ENCODE measurements around the gene TM9SF3.
"Not testable (repeated sequence)": the region's sequence is repeated elsewhere in the genome, so short reads cannot be mapped to it uniquely, and the experiment has no call there.

TM9SF3 gene

DNA sequence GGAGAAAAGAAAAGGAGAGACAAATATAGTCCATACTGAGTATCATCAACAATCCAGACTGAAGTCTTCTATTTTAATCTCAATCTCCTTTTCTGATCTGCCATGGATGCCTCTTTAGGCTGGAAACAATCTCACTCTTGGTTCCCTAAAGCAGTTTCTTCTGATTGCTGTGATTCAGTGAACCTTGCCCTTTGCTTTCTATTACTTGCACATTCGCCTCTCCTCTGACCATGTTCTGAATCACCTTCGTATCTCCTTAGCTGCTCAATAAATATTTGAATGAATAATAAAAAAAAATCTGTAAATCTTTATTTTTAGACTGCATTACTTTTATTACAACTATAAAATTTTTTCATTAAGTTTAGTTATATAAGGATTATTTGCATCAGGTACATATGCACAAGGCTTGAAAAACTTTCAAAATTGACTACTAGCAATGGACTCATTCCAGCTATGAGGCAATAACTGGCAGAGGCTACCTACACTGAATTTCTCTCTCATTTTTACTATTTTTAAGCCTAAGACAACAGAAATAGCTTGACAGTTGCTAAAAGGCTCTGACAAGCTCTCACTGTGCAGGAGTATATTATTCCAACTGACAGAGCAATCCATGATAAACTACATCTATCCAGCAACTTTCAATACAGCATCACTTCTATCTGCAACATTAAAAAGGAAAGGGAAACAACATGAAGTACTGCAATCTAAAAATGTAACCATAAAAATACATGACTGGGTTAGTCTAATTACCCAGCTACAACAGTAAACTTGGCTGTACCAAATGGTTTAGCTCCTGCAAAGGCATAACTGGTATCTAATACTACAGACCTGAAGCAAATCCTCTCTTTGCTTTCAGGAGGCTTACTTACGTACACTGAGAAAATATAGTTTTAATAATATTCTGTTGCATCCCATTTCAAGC, 25.6 kb downstream of the TM9SF3 start:
- no peak for DNase-seq

DNA sequence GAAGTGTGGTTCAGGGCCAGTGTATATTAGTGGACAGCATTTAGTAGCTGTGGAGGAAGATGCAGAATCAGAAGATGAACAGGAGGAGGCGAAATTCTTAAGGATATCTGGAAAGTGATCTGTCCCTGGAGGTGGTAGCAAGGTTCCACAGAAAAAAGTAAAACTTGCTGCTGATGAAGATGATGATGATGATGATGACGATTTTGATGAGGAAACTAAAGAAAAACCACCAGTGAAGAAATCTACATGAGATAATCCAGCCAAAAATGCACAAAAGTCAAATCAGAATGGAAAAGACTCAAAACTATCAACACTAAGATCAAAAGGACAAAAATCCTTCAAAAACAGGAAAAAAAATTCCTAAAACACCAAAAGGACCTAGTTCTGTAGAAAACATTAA, 26.3 kb downstream of the TM9SF3 start:
- DNase-seq: no peak

DNA sequence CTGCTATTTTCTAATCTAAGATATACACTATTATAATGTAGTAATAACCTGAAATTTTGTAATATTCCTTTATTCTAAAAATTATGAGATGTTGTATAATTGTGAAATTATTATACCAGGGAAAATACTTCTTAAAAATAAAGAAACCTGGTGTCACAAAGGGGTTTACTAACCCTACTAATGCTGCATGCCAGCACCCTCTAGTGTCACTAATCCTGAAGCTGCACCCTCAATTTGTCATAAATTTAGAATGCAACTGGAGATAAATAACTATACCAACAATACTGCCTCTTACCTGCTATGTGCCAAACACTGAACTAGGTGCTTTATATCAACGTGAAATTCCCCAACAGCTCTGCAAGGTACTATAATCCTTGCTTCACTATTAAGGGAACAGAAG, 30.8 kb downstream of the TM9SF3 start:
- no peak for DNase-seq

- no peak for DNase-seq
Observed at GRCh38 chr10:96555330-96555729, 31.5 kb downstream of the TM9SF3 start.

DNA sequence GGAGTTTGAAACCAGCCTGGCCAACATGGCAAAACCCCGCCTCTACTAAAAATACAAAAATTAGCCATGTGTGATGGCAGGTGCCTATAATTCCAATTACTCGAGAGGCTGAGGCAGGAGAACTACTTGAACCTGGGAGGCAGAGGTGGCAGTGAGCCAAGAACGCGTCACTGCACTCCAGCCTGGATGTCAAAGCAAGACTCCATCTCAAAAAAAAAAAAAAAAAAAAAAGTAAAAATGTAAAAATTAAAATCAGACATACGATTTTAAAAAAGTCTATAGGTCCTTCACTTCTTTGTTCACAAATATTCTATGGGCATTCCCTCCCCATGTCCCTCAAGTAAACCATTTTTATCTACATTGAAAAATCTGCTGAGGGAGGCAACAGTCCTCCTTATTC, 38.2 kb downstream of the TM9SF3 start:
- DNase-seq: no peak

- DNase-seq: not testable (repeated sequence)
Observed at GRCh38 chr10:96545558-96545957, 41.3 kb downstream of the TM9SF3 start.

GRCh38 chr10:96541921-96542320, 44.9 kb downstream of the TM9SF3 start:
- DNase-seq: no peak

- DNase-seq: no peak
Observed at GRCh38 chr10:96540240-96540639, 46.6 kb downstream of the TM9SF3 start.

DNA sequence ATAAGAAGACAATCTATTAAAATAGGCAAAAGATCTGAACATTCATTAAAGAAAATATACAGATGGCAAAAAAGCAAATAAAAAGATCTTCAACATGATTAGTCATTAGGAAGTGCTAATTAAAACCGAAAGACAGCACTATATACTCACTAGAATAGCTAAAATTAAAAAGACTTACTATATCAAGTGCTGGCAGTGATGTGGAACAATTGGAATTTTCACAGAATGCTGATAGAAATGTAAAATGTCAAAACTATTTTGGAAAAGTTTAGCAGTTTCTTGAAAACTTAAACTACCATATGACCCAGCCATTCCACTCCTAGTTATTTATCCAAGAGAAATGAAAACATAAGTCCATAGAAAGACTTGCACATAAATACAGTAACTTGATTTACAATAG, 48.1 kb downstream of the TM9SF3 start:
- DNase-seq: no peak

- DNase-seq: no peak
Observed at GRCh38 chr10:96536129-96536528, 50.7 kb downstream of the TM9SF3 start.

DNA sequence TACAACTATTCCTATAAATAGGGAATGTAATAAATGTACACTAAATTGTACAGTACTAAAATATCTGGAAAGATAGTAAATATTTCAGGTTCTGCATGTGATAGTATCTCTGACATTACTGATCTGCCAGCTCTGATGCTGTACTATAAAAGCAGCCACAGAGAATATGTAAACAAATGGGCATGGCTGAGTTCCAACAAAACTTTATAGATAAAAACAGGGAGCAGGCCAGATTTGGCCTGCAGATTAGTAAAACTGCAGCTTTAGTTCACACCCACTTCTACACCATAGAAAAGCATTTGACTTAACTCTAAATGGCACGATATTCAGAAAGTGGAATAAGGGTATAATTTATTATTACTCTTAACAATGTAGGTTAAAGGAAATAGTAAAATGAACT, 54.3 kb downstream of the TM9SF3 start:
- DNase-seq: no peak

DNA sequence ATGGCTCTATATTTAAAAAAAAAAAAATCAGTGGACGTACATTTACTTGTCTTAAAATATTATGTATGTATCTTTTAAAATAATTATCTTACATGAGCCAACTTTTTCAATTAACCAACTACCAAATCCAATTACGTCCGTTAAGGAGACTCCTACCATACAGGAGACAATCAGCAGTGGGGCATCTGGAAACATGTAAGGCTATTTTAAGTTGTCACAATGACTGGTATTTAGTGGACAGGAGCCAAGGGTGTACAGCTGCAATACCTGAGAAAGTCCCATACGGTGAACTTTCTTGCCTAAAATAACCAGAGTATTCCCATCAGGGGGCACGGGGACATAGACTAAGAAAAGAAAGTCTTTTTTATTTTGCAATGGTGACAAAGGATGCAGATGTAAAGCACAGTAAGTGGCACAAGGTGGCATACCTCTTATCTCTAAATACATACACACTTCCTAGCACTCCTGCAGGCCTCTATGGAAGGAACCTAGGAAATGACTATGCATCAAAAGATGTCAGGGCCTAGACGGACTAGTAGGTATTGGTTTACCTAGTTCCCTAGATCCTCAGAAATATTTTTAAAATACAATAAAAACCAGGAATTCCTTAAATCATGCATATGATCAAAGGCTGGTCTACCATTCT, 57.1 kb downstream of the TM9SF3 start:
- no peak for DNase-seq

DNA sequence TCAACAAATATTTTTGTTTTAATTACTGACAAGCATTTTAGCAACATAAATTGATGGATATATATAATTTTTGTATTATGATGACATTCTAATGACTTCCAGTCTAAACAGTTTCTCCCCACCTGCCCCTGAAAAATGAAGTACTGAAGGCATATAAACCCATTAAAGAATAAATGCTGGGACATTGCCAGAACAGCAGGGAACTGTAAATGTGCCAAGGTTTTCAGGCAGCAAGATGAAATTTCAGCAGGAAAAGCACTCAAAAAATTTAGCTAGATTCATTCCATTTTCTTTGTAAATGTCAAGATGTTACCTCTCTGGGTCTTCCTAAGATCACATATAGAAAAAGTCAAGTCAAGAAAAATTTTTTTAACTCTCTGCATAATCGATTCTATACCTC, 62.1 kb downstream of the TM9SF3 start:
- no peak for DNase-seq

DNA sequence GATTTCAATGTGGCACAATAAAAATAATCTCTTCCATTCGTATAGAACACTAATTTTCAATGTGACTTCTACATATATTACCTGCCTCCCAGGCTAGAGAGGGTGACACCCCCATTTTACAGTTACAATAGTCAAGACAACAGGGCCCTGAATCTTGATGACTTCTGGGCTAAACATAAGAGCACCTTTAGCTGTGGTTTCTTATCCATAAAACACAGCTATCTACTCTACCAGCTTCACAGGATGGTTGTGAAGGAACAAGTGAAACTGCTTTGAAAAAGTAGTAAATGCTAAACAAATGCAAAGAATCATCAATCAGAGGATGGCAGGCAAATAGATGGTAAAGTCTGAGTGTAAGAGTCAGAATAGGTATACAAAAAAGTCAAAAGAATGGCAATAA, 69.5 kb downstream of the TM9SF3 start:
- DNase-seq: no peak

DNA sequence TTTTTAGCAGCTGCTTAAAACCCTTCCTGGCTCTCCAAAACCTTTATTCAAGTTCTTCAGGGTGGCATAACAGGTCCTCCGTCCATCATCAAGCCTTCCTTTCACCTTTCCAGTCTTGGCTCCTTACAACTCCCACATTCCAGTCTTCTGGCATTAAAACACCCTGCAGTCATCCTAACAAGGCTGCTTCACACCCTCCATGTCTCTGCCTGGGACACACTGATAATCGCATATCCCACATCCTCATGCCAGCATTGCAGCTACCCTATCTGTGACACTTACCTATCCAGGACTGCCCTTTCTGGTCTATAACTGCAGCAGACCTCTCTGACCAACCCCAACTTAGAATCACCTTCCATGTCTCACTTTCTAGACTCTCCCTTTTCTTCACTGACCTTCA, 70.5 kb downstream of the TM9SF3 start:
- no peak for DNase-seq

DNA sequence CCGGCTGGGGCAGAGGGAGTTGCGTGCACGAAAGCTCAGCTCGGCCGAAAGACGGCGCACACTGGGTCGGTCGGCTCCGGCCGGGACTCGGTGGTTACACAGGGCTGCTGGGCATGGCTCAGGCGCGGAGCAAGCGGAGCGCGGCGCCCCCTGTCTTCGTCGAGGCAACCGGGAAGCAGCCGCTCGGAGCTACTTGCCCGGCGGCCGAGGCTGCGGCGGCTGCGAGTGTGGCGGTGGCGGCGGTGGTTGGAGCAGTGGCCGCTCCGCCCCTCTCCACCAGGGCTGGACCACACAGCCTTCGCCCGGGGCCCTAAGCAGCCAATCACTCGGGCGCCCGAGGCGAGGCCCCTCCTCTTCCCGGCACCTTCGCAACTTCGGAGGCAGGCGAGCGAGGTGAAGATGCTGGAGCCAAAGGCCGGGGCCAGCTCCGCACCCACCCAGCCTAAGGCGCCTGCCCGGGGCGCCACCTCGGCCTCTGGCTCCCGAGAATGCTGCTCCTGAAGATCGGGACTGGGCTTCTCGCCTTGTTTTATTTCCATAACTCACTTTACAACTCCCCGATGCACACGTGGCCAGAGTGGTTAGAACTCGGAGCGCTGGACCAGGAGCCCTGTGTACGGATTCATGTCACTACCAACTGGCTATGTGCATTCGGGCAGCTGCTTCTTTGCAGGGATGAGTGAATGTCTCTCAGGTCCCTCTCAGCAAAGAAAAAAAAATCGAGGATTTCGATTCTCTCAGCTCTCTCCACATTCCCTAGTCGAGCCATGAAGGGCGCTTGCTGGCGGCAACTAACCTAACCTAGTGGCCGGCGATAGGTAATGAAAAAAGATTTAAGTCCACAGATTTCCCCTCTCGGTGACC, 72.9 kb downstream of the TM9SF3 start, which contains the start of gene TLL2:
TSS of gene TLL2 (minus strand) at position 229 of the 864 bp plus-strand sequence. CDS start 241 bp downstream, outside the sequence.
- peak; percentile 66 for DNase-seq

DNA sequence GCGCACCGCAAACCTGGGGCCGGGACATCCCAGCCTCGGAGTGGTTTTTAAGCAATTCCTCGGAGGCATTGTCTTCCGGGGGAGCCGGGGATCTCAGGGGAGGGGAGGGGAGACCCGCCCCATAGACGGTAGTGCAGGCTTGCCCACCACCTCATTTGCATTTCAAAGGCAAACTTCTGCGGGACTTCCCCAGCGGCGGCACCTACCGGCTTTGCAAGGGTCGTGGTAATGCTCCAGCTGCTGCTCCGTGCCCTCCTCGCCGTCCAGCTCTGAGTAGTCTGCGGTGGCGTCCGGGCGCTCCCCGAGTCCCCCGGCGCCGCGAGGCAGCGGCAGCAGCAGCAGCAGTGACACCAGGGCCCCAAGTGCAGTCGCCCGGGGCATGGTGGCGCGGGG, 73.5 kb downstream of the TM9SF3 start:
- DNase-seq: no peak

DNA sequence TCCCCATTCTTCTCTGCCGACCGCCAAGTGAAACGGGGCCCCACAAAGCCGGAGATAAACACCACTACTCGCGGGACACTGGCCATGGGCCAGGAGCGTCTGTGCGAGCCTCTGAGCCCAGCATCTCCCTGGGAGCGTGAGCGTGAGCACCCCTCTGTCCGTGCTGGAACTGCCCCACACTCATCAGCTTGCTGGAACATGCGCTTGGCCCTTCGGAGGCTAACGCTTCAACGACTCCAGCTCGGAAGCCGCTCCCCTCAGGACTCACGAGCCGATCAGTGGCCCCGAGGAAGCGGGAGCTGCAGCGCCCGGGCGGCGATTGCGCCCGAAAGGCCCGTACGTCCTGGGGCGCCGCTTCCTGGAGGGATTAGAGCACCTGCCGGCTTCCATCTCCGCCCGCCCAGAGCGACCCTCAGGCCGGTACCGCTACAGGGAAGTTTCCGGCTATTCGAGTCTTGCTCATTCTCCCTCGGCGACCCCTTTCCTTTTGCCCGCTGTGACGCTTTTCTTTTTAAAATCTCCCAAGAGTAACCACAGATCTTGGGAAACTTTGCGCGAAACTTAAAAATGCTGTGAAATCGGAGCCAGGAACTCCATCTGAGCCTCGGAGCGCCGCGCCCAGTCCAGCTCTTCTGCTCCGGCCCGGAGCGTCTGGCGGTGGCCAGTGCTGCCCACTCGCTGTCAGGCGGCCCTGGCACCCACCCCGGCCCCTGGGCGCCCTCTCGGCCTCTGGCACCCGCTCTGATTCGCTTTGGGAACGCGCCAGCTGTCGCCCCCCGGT, 74.1 kb downstream of the TM9SF3 start:
- no peak for DNase-seq

DNA sequence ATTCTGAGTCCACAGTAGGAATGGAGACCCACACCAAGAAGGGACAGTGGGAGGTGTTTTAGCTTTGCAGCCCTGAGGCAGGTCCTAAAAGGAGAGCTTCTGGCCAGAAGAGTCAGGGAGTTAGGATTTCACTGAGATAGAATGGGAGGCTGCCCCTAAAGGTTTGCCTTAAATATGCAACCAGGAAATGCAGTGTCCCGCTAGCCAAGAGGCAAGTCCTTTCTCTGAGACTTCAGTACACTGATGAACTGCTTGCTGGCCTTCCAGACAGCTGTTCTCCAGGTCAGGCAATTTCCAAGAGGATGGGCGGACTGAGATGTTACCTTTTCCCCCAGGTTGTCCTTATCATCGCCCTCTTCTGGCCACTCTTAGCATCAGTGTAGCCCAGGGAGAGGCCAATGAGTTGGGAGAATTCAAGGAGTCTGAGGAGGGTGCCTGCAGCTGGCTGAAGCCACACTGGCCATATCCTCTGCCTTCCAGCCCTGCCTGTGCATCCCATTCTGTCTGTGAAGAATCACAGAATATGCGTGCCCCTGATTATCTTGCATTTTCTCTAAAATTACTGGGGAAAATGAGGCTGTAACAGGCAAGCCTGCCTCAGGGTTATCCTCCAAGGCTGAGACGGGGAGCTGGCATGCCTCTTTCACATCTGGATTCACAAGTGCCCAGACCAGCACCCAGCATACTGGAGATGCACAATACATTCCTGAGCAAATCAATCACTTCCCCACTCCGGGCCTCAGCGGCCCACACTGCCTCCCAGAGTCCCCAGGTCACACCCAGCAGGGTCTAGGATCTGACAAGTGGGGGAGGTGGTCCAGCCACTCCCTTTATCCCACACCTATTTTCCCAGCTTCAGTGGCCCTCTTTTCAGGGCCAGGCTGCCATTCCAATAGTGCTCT, 75.5 kb downstream of the TM9SF3 start:
- no peak for DNase-seq

DNA sequence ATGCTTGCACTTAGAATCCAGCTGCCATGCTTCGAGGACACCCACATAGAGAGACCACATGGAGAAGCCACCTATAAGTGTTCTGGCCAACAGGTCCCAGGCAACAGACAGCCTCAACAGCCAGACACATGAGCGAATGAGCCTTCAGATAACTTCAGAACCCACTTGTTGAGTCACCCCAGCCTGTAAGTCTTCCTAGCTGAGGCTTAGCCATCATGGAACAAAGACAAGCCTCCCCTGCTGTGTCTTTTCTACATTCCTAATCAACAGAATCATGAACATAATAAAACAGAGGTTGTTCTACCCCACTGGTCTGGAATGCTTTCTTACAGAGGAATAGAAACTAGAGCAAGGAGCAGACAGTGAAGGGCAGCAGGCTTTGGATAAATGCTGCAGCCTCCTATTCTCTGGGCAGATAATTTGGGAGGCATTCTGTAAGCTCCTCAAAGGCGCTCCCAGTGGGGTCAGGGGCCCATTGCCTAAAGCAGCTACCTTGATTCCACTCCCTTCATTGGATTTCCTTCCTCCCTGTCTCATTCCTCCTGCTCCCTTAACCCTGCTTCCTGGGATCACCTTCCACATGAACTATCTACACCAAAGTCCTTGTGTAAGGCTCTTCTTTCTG, 77.7 kb downstream of the TM9SF3 start:
- no peak for DNase-seq

GRCh38 chr10:96507044-96507443, 79.8 kb downstream of the TM9SF3 start:
- no peak for DNase-seq
